SKM-1 treated with dmso at 0.1 percent for 144 hours (cell line): ENCODE measurements around the gene CHRNA5.

ENCODE experiments used
- DNase-seq: peaks from one replicate; lab custom pipeline; 2025; ENCODE audit not compliant: unreplicated experiment; lab: John Stamatoyannopoulos, UW

Gene CHRNA5

GRCh38 chr15:78636378-78636859 is 71.1 kb downstream of the CHRNA5 start:
- no peak for DNase-seq

GRCh38 chr15:78637776-78638435 is 72.6 kb downstream of the CHRNA5 start:
- DNase-seq, result no peak

GRCh38 chr15:78638658-78639314 is 73.5 kb downstream of the CHRNA5 start:
- peak; percentile 47 for DNase-seq

- DNase-seq, result no peak
Observed at GRCh38 chr15:78640527-78641101, 75.3 kb downstream of the CHRNA5 start.

DNA sequence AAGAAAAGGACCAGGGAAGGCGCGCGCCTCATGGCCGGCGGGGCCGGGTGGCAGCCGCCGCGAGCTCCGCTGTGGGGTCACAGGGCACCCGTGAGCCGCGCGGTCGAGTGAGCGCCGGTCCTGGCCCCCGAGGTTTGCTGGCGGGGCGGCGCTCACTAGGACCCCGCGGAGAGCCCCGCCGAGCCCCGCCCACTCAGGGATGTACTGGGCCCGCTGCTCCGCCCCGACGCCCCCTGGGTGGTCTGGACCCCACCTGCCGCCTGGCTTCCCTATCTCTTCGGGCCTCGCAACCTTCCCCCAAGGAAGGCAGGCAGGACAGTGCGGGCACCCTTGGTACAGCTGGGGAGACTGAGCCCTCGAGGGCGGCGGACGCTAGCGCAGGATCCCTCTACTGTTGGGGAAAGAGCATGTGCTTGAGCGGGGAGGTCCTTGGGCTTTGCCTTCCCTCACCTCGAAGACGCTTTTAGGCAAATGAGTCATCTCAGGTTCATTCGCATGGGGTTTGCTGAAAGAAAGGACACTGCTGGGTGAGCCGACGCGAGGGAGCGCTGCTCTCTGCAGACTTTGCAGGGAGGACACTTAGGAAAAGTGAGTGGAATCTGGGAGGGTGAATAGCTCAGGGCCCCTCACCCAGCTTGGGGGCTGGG is 75.9 kb downstream of the CHRNA5 start, which contains the start of gene CHRNB4:
Gene CHRNB4, minus strand, starts transcription at position 109 of the 647 bp plus-strand sequence. Its CDS starts 77 bp downstream, at position 32.
- DNase-seq, result no peak

DNA sequence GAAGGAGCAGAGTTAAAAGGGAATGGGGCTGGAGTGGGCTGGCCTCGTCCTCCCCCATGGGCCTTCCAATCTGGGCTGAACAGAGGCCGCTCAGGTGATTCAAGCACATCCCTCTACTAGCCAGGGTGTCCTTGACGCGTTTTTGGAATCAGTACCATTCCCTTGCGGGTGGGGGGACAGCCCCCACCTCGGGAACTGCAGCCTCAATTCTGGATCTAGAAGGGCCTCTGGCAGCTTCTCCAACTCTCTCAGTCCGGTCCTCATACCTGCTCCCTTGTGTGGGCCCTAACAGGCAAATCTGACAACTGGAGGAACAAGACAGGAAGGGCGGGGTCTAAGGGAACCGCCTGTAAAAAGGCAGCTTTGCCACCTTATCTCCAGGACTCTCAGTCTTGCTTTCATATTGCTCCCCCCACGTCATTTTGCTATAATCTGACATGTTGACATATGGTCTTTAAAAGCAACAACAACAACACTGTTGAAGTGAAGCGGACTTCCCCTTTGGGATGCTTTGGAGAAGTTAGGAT is 76.5 kb downstream of the CHRNA5 start:
- no peak for DNase-seq

GRCh38 chr15:78642331-78642730 is 77.0 kb downstream of the CHRNA5 start:
- DNase-seq, result no peak
